T-helper 17 cell (primary cell): ENCODE data around the gene ZNF827. TPM values are rescaled to one million over a fixed set of nuclear protein-coding genes. Genes with fewer than 3 reads are reported as not detected.

ENCODE experiments used
- ATAC-seq: fragments of 150-1000 bp; cut with Tn5 transposase; 2 replicates; pipeline ENCODE4 v1.10.0; 2021; ENCODE audit warnings: mild to moderate bottlenecking, moderate library complexity
- DNase-seq, 3 donors: peaks; one replicate each; pipeline versions ENCODE4 v3.0.0 to v3.0.0-alpha.2; 2020 to 2021
- H3K9me3 ChIP-seq: one replicate; pipeline ENCODE4 v1.7.0; 2013; ENCODE audit warnings: low read length, mild to moderate bottlenecking; ENCODE audit not compliant: control insufficient read depth, poor library complexity, severe bottlenecking
- H3K27ac Mint-ChIP-seq: one replicate; pipeline ENCODE4 v1.8.0; 2022; ENCODE audit warnings: mild to moderate bottlenecking, moderate library complexity, mixed read lengths
- H3K27me3 Mint-ChIP-seq: one replicate; pipeline ENCODE4 v1.8.0; 2022; ENCODE audit warnings: mixed read lengths
- H3K36me3 Mint-ChIP-seq: one replicate; pipeline ENCODE4 v1.8.0; 2022; ENCODE audit warnings: low read depth, mixed read lengths
- H3K4me1 Mint-ChIP-seq: one replicate; pipeline ENCODE4 v1.8.0; 2022; ENCODE audit warnings: mild to moderate bottlenecking, mixed read lengths
- H3K4me3 Mint-ChIP-seq: one replicate; pipeline ENCODE4 v1.8.0; 2022; ENCODE audit warnings: mild to moderate bottlenecking, moderate library complexity, mixed read lengths
- total RNA-seq, 4 donors: library from RNA in 2 of 4; stranded (reverse) in 2 of 4; gene quantifications; one replicate each; pipeline ENCODE4 v1.2.3 and lab custom pipeline; 2022 to 2026

The ZNF827 gene
- total RNA-seq, 2 donors from 2014 or later, result 14.9 to 16.3 TPM

GRCh38 chr4:145799223-145799622, 139.4 kb downstream of the ZNF827 start:
- H3K9me3 ChIP-seq, result no peaks in the 10 kb centered on the region
- no peak overlapping the region for H3K27ac Mint-ChIP-seq
- ATAC-seq (no peak), DNase-seq (no peak)
- no peak overlapping the region for H3K4me3 Mint-ChIP-seq
- H3K36me3 Mint-ChIP-seq, result no peaks in the 10 kb centered on the region
- peaks cover 3% of the 10 kb centered on the region for H3K4me1 Mint-ChIP-seq
- no peaks in the 10 kb centered on the region for H3K27me3 Mint-ChIP-seq

DNA sequence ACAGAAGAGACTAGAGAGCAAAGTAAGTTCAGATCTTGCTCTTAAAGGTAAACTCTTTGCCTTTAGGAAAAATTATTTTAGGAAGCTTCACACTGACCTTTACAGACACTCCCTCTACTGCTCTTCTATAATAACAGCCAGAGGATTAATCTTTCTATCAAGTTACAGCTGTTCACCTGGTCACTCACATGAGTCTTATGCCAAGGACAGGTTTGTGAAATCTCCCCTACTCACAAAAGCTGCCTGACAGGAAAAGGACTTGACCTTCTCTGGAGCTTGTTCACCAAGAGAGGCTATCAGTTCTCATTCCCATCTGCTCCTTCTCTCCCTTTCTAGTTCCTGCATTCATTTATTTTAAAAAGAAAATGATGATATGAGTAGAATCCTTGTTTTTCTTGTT, 141.3 kb downstream of the ZNF827 start:
- H3K9me3 ChIP-seq, result no peaks in the 10 kb centered on the region
- DNase-seq, result no peak
- no peak for ATAC-seq
- Mint-ChIP-seq H3K27me3 (no peaks in the 10 kb centered on the region), H3K4me3 (no peak overlapping the region), H3K4me1 (no peaks in the 10 kb centered on the region), H3K27ac (no peak overlapping the region), H3K36me3 (no peaks in the 10 kb centered on the region)

DNA sequence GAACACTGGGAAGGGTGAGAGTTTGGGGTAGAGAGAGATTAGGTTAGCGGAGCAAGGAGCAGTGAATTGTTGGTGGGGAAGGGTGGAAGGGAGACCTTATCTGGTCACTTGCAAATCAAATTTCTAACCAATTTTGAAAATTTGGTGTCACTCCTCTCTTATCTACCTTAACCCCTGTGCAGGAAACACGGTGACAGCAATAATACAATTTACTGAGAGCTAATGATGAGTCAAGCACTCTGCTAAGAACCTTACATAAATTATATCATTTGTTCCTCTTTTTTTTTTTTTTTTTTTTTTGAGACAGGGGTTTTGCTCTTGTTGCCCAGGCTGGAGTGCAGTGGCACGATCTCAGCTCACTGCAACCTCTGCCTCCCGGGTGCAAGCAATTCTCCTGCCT, 142.3 kb downstream of the ZNF827 start:
- Mint-ChIP-seq H3K27ac (no peak overlapping the region), H3K27me3 (no peaks in the 10 kb centered on the region), H3K4me3 (no peak overlapping the region), H3K36me3 (no peaks in the 10 kb centered on the region), H3K4me1 (no peaks in the 10 kb centered on the region)
- no peaks in the 10 kb centered on the region for H3K9me3 ChIP-seq
- DNase-seq, result no peak
- ATAC-seq, result no peak

DNA sequence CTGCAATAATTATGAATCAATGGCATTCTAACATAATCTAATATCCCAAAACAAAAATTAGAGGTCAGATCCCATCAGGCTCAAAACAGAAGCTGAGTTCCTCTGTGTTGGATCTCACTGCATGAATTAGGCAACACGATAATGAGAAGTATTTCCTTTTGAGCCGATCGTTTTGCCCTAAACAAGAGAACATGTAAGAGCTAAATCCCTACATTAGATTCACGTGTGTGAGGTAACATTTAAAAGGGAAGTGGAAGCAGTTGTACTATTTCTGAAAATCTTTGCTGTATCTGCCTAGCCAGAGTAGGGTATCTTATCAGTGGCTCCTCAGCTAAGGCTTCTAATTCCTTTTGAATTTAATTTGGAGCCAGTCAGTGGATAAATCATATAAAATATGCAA, 143.1 kb downstream of the ZNF827 start:
- Mint-ChIP-seq H3K4me3 (no peak overlapping the region), H3K27ac (no peak overlapping the region), H3K4me1 (no peaks in the 10 kb centered on the region), H3K36me3 (no peaks in the 10 kb centered on the region), H3K27me3 (no peaks in the 10 kb centered on the region)
- no peak for ATAC-seq
- H3K9me3 ChIP-seq, result no peaks in the 10 kb centered on the region
- no peak for DNase-seq

DNA sequence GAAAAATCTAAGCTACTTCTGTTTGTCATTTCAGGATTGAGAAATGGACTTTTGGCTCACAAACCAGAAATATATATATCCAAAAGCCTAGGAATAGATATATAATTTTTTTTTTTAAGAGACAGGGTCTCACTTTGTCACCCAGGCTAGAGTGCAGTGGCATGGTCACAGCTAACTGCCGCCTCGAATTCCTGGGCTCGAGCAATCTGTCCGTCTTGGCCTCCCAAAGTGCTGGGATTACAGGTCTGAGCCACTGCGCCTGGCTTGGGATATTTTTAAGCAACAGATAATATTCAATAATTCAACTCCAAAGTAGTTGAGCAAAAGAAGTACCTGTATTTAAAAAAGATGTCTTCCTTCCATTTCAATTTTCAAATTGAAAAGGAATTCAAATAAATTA, 146.2 kb downstream of the ZNF827 start:
- no peak overlapping the region for H3K4me3 Mint-ChIP-seq
- H3K4me1 Mint-ChIP-seq, result no peaks in the 10 kb centered on the region
- H3K27ac Mint-ChIP-seq, result no peak overlapping the region
- ATAC-seq (no peak), DNase-seq (no peak)
- no peaks in the 10 kb centered on the region for H3K27me3 Mint-ChIP-seq
- no peaks in the 10 kb centered on the region for H3K9me3 ChIP-seq
- H3K36me3 Mint-ChIP-seq, result no peaks in the 10 kb centered on the region

- H3K27me3 Mint-ChIP-seq, result no peaks in the 10 kb centered on the region
- no peaks in the 10 kb centered on the region for H3K36me3 Mint-ChIP-seq
- H3K4me1 Mint-ChIP-seq, result no peaks in the 10 kb centered on the region
- no peak overlapping the region for H3K4me3 Mint-ChIP-seq
- no peaks in the 10 kb centered on the region for H3K9me3 ChIP-seq
- H3K27ac Mint-ChIP-seq, result no peak overlapping the region
- DNase-seq, result no peak
- ATAC-seq, result no peak
These were observed 146.6 kb downstream of the ZNF827 start for GRCh38 chr4:145791988-145792387.

DNA sequence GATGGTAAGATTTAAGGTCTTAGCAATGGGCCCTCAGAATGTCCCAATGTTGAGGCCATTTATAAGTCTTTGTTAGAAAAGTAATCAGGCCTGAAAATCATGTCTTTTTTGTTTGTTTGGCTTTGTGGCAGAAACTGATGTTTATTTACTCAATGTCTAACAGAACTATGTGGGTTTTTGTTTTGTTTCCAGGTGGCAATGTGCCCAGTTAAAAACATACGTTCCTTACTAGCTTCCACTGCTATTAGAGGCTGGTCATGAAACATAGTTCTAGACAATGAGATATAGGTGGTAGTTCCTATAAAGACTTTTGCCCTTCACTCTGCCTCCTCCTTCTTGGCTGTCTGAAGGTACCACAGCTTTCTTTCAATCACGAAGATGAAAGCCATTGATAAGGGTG, 149.9 kb downstream of the ZNF827 start:
- Mint-ChIP-seq H3K4me3 (no peak overlapping the region), H3K4me1 (no peaks in the 10 kb centered on the region), H3K27me3 (no peaks in the 10 kb centered on the region), H3K27ac (no peak overlapping the region), H3K36me3 (no peaks in the 10 kb centered on the region)
- H3K9me3 ChIP-seq, result no peaks in the 10 kb centered on the region
- no peak for DNase-seq
- ATAC-seq, result no peak

DNA sequence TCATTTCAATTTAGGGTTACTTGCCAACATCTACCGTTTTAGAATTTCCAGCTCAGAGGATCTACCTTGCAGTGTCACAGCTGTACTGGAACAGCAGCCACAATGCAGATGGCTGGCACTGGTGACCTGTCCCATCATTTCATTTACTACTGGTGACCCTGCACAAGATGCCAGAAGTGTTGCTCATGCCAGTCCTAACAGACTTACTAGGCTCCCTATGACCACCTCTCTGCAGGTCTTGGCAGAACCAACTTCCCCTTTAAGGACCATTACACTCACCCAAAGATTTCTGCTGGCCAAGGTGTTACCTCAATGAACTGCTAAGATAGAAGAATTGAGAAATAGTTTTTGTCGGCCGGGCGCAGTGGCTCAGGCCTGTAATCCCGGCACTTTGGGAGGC, 151.8 kb downstream of the ZNF827 start:
- Mint-ChIP-seq H3K36me3 (peaks cover under 1% of the 10 kb centered on the region), H3K4me3 (no peak overlapping the region), H3K4me1 (no peaks in the 10 kb centered on the region), H3K27ac (no peak overlapping the region), H3K27me3 (no peaks in the 10 kb centered on the region)
- no peak for ATAC-seq
- DNase-seq, result no peak
- H3K9me3 ChIP-seq, result no peaks in the 10 kb centered on the region

- Mint-ChIP-seq H3K27ac (no peak overlapping the region), H3K36me3 (peaks cover 4% of the 10 kb centered on the region), H3K27me3 (no peaks in the 10 kb centered on the region), H3K4me3 (no peak overlapping the region), H3K4me1 (no peaks in the 10 kb centered on the region)
- no peak for DNase-seq
- no peak for ATAC-seq
- H3K9me3 ChIP-seq, result no peaks in the 10 kb centered on the region
These were observed 152.4 kb downstream of the ZNF827 start for GRCh38 chr4:145786261-145786660.

GRCh38 chr4:145785391-145786008, 153.1 kb downstream of the ZNF827 start:
- Mint-ChIP-seq H3K4me3 (no peak overlapping the region), H3K36me3 (peaks cover 4% of the 10 kb centered on the region), H3K27me3 (no peaks in the 10 kb centered on the region), H3K27ac (no peak overlapping the region), H3K4me1 (no peaks in the 10 kb centered on the region)
- DNase-seq (no peak), ATAC-seq (no peak)
- H3K9me3 ChIP-seq, result no peaks in the 10 kb centered on the region

DNA sequence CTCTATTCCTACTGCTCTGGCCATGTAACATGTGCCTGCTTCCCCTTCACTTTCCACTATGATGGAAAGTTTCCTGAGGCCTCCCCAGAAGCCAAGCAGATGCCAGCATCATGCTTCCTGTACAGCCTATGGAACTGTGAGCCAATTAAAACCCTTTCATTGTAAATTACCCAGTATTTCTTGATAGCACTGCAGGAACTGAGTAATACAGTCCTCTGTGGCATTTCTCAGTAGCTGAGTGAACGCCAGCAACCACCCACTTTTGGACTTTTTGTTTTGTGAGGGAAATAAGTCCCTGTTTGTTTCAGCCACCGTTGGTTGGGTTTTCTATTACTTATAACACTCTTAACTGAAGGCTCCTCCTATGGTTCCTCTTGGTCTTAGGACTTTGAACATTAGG, 154.6 kb downstream of the ZNF827 start:
- H3K9me3 ChIP-seq, result no peaks in the 10 kb centered on the region
- Mint-ChIP-seq H3K4me1 (no peaks in the 10 kb centered on the region), H3K36me3 (peaks cover 4% of the 10 kb centered on the region), H3K4me3 (no peak overlapping the region), H3K27ac (no peak overlapping the region), H3K27me3 (no peaks in the 10 kb centered on the region)
- DNase-seq (no peak), ATAC-seq (no peak)

- no peaks in the 10 kb centered on the region for H3K9me3 ChIP-seq
- Mint-ChIP-seq H3K4me3 (no peak overlapping the region), H3K36me3 (peaks cover 8% of the 10 kb centered on the region), H3K27me3 (no peaks in the 10 kb centered on the region), H3K27ac (no peak overlapping the region), H3K4me1 (no peaks in the 10 kb centered on the region)
- DNase-seq, result no peak
- no peak for ATAC-seq
These were observed 155.9 kb downstream of the ZNF827 start for GRCh38 chr4:145782756-145783155.

- Mint-ChIP-seq H3K4me3 (no peak overlapping the region), H3K36me3 (peaks cover 8% of the 10 kb centered on the region), H3K27ac (no peak overlapping the region), H3K27me3 (no peaks in the 10 kb centered on the region), H3K4me1 (no peaks in the 10 kb centered on the region)
- no peak for DNase-seq
- no peak for ATAC-seq
- no peaks in the 10 kb centered on the region for H3K9me3 ChIP-seq
These were observed 157.3 kb downstream of the ZNF827 start for GRCh38 chr4:145781351-145781750.

- H3K27me3 Mint-ChIP-seq, result no peaks in the 10 kb centered on the region
- H3K9me3 ChIP-seq, result no peaks in the 10 kb centered on the region
- H3K4me3 Mint-ChIP-seq, result no peak overlapping the region
- ATAC-seq (no peak), DNase-seq (no peak)
- no peaks in the 10 kb centered on the region for H3K4me1 Mint-ChIP-seq
- no peak overlapping the region for H3K27ac Mint-ChIP-seq
- H3K36me3 Mint-ChIP-seq, result peaks cover 9% of the 10 kb centered on the region
These were observed 159.3 kb downstream of the ZNF827 start for GRCh38 chr4:145779319-145779801.
